WTC11 (cell line): ENCODE measurements around the gene B4GALT6.

ENCODE experiments used
- CTCF ChIP-seq: fragments of 200-600 bp; IDR thresholded peaks from 2 replicates; pipeline ENCODE4 v1.8.0; 2022; ENCODE audit warnings: antibody characterized with exemption
- ELF4 ChIP-seq: sonication (generic); formaldehyde crosslinking; IDR thresholded peaks from 2 replicates; pipeline ENCODE4 v1.8.1; 2022; ENCODE audit warnings: low read depth, mild to moderate bottlenecking, moderate library complexity, missing genetic modification reagents
- ESRRA ChIP-seq: sonication (generic); formaldehyde crosslinking; IDR thresholded peaks from 2 replicates; pipeline ENCODE4 v1.8.1; 2022; ENCODE audit warnings: mild to moderate bottlenecking, missing genetic modification reagents, borderline replicate concordance
- SMAD3 ChIP-seq: sonication (generic); formaldehyde crosslinking; IDR thresholded peaks from 2 replicates; pipeline ENCODE4 v1.8.0; 2022; ENCODE audit warnings: missing genetic modification reagents, mild to moderate bottlenecking, borderline replicate concordance

GRCh38 chr18:31672628-31673135 lies 11.7 kb downstream of the B4GALT6 start:
- TF ChIP-seq ELF4 (CRISPR knock-in tag) = no peak
- no peak for TF ChIP-seq ESRRA (CRISPR knock-in tag)
- no peak for TF ChIP-seq SMAD3 (CRISPR knock-in tag)
- no peak for TF ChIP-seq CTCF
